MCF 10A (cell line): Measurements from ENCODE around the gene GLB1L3. TPM values are rescaled to one million over a fixed set of nuclear protein-coding genes. Genes with fewer than 3 reads are reported as not detected.

Source experiments
- BruUV-seq: library from RNA; stranded (reverse); fragments of 400-500 nt; replicated peaks from 2 replicates; lab custom pipeline; 2021; lab: Mats Ljungman, UMichigan
- CTCF ChIA-PET: fragments of 300-600 bp; sonication (Branson Sonifier 250); formaldehyde crosslinking; extraction: SDS; loops from one replicate; lab custom pipeline; 2021; ENCODE audit warnings: antibody characterized with exemption, inconsistent platforms; lab: Yijun Ruan, JAX
- POLR2A ChIA-PET: fragments of 300-600, 350-650 bp; sonication (Branson Sonifier 250); formaldehyde crosslinking; extraction: SDS; loops from one replicate; lab custom pipeline; 2020; ENCODE audit warnings: antibody characterized with exemption, inconsistent platforms; lab: Yijun Ruan, JAX
- DNase-seq: peaks from one replicate; pipeline ENCODE4 v3.0.0-alpha.2; 2018; ENCODE audit not compliant: unreplicated experiment
- H3K27ac Mint-ChIP-seq: one replicate; pipeline ENCODE4 v1.8.0; 2022; ENCODE audit warnings: mild to moderate bottlenecking, low read depth, mixed read lengths; ENCODE audit not compliant: unreplicated experiment
- H3K27me3 Mint-ChIP-seq: one replicate; pipeline ENCODE4 v1.8.0; 2022; ENCODE audit warnings: mixed read lengths; ENCODE audit not compliant: insufficient read depth, unreplicated experiment
- H3K36me3 Mint-ChIP-seq: one replicate; pipeline ENCODE4 v1.8.0; 2022; ENCODE audit warnings: mild to moderate bottlenecking, moderate library complexity, mixed read lengths; ENCODE audit not compliant: insufficient read depth, unreplicated experiment
- H3K4me1 Mint-ChIP-seq: one replicate; pipeline ENCODE4 v1.8.0; 2022; ENCODE audit warnings: mixed read lengths; ENCODE audit not compliant: insufficient read depth, unreplicated experiment
- H3K4me3 Mint-ChIP-seq: one replicate; pipeline ENCODE4 v1.8.0; 2022; ENCODE audit warnings: mild to moderate bottlenecking, moderate library complexity, mixed read lengths; ENCODE audit not compliant: unreplicated experiment
- H3K9me3 Mint-ChIP-seq: one replicate; pipeline ENCODE4 v1.8.0; 2022; ENCODE audit warnings: mixed read lengths; ENCODE audit not compliant: unreplicated experiment
- intact Hi-C: fragments of 100-400 bp; cut with micrococcal nuclease; formaldehyde crosslinking; loops from 2 replicates; pipeline ENCODE4 v1.14.1; 2022
- total RNA-seq: library from RNA; stranded (reverse); gene quantifications from 2 replicates; pipeline ENCODE4 v1.2.3, GENCODE V29; 2022
- TF ChIP-seq, protein P1 (sequence below): fragments of 200-600 bp; IDR thresholded peaks from one replicate; pipeline ENCODE4 v1.8.0; 2022; ENCODE audit warnings: antibody characterized with exemption, mild to moderate bottlenecking; ENCODE audit not compliant: unreplicated experiment

The GLB1L3 gene
- total RNA-seq, 1 experiment from 2014 or later: not detected

DNA sequence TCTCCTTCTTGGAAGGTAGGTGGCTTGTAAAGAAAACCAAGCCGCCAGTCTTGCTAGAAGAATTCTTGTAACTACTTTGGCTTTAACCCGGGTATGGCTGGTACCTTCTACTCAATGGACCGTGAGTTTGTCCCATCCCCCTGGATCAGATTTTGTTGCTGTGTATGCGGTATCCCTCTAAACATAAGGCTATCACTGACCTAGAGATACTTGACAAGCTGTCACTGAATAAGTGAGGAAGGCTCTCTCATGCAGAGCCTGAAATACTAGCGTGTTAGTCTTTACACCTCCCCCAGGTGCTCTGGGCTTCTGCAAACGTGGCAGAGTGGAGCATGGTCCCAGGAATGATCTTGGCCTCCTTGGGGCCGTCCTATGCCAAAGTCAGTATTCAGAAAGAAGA is 90.1 kb downstream of the GLB1L3 start:
- Mint-ChIP-seq H3K36me3 (no peaks in the 10 kb centered on the region), H3K4me3 (no peak overlapping the region), H3K4me1 (no peaks in the 10 kb centered on the region), H3K27me3 (no peaks in the 10 kb centered on the region), H3K9me3 (no peaks in the 10 kb centered on the region), H3K27ac (no peak overlapping the region)
- no TSS peak for BruUV-seq
- intact Hi-C loops: no loop called here
- no peak for DNase-seq
- ChIA-PET POLR2A (no interaction called here), CTCF (interaction anchor here (1.3 kb wide), 1 partner anchor 103 kb away, joined by 4 read pairs; no protein-coding TSS in a partner anchor)
- TF ChIP-seq, protein P1, sequence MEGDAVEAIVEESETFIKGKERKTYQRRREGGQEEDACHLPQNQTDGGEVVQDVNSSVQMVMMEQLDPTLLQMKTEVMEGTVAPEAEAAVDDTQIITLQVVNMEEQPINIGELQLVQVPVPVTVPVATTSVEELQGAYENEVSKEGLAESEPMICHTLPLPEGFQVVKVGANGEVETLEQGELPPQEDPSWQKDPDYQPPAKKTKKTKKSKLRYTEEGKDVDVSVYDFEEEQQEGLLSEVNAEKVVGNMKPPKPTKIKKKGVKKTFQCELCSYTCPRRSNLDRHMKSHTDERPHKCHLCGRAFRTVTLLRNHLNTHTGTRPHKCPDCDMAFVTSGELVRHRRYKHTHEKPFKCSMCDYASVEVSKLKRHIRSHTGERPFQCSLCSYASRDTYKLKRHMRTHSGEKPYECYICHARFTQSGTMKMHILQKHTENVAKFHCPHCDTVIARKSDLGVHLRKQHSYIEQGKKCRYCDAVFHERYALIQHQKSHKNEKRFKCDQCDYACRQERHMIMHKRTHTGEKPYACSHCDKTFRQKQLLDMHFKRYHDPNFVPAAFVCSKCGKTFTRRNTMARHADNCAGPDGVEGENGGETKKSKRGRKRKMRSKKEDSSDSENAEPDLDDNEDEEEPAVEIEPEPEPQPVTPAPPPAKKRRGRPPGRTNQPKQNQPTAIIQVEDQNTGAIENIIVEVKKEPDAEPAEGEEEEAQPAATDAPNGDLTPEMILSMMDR: no peak

DNA sequence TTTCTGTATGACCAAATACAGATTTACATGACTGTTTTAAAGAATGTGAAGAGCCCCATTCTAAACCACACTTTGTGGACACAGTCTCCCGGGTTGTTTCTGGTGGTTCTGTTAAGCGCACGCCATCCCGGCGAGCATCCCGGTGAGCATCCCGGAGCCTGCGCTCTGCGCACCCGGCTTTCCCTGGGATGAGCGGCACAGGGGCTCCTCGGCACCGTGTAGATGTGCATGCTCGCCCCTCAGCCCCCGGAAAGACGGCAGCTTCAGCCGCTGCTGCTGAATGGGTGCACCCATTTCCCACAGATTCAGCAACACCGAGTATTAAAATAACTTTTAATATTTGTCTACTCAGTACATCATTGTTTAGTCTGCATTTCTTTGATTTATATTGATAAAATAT is 91.6 kb downstream of the GLB1L3 start:
- ChIA-PET POLR2A (interaction anchor here (0.6 kb wide), 1 partner anchor 15 kb away, joined by 3 read pairs; no protein-coding TSS in a partner anchor), CTCF (interaction anchor here (0.6 kb wide), 1 partner anchor 444 kb away, joined by 3 read pairs; no protein-coding TSS in a partner anchor)
- DNase-seq: no peak
- BruUV-seq: no TSS peak
- TF ChIP-seq, protein P1: no peak
- no peaks in the 10 kb centered on the region for H3K4me1 Mint-ChIP-seq
- no peaks in the 10 kb centered on the region for H3K9me3 Mint-ChIP-seq
- intact Hi-C loops: no loop called here
- no peak overlapping the region for H3K27ac Mint-ChIP-seq
- H3K4me3 Mint-ChIP-seq: no peak overlapping the region
- H3K27me3 Mint-ChIP-seq: no peaks in the 10 kb centered on the region
- no peaks in the 10 kb centered on the region for H3K36me3 Mint-ChIP-seq

Other genes with a start within 250 kb of the GLB1L3 start
- 1.6 TPM in 2 replicates for gene JAM3, start 207.3 kb upstream of the GLB1L3 start, total RNA-seq
- 19.3 and 26.7 TPM in 2 replicates for gene NCAPD3, start 52.4 kb upstream of the GLB1L3 start, total RNA-seq
- 45.2 and 47.9 TPM in 2 replicates for gene VPS26B, start 51.7 kb upstream of the GLB1L3 start, total RNA-seq
- gene THYN1, start 23.0 kb upstream of the GLB1L3 start, total RNA-seq: 33.4 and 34.8 TPM in 2 replicates
- gene ACAD8, start 22.8 kb upstream of the GLB1L3 start, total RNA-seq: 18.9 and 20.1 TPM in 2 replicates
- 11.1 and 17.0 TPM in 2 replicates for gene GLB1L2, start 55.6 kb downstream of the GLB1L3 start, total RNA-seq
- gene B3GAT1, start 135.9 kb downstream of the GLB1L3 start, total RNA-seq: not detected in 2 replicates